Activated CD8-positive, alpha-beta memory T cell treated with anti-CD3 and anti-CD28 coated beads, Interleukin-2, amount 10 ng/mL, durations not matched to agents 7 days and 5 days (primary cell): ENCODE measurements around the gene TAS2R1. TPM values are rescaled to one million over a fixed set of nuclear protein-coding genes. Genes with fewer than 3 reads are reported as not detected.

ENCODE experiments used
- ATAC-seq: fragments of 150-1000 bp; cut with Tn5 transposase; one replicate; pipeline ENCODE4 v1.10.0; 2021; ENCODE audit warnings: moderate library complexity
- CTCF ChIA-PET: fragments of 350-600 bp; sonication (Branson Sonifier 250); formaldehyde crosslinking; loops from one replicate; lab custom pipeline; 2021; ENCODE audit warnings: antibody characterized with exemption; lab: Charles Lee
- DNase-seq: peaks from one replicate; pipeline ENCODE4 v3.0.0-alpha.2; 2020
- H3K27ac Mint-ChIP-seq: one replicate; pipeline ENCODE4 v1.8.0; 2021; ENCODE audit warnings: mild to moderate bottlenecking, mixed read lengths
- H3K27me3 Mint-ChIP-seq: one replicate; pipeline ENCODE4 v1.8.0; 2021; ENCODE audit warnings: mixed read lengths
- H3K36me3 Mint-ChIP-seq: one replicate; pipeline ENCODE4 v1.8.0; 2021; ENCODE audit warnings: mild to moderate bottlenecking, mixed read lengths
- H3K4me1 Mint-ChIP-seq: one replicate; pipeline ENCODE4 v1.8.0; 2021; ENCODE audit warnings: mixed read lengths
- H3K4me3 Mint-ChIP-seq: one replicate; pipeline ENCODE4 v1.8.0; 2021; ENCODE audit warnings: mild to moderate bottlenecking, moderate library complexity, mixed read lengths
- H3K9me3 Mint-ChIP-seq: one replicate; pipeline ENCODE4 v1.8.0; 2022; ENCODE audit warnings: low read depth, mixed read lengths
- total RNA-seq, 2 experiments: library from RNA; stranded (reverse); gene quantifications; one replicate each; pipeline ENCODE4 v1.2.3, GENCODE V29; 2021

TAS2R1 gene
- total RNA-seq, 2 experiments from 2014 or later = not detected

GRCh38 chr5:9641806-9642355, 11.7 kb upstream of the TAS2R1 start:
- DNase-seq (no peak), ATAC-seq (no peak)
- Mint-ChIP-seq H3K4me1 (no peaks in the 10 kb centered on the region), H3K27me3 (no peaks in the 10 kb centered on the region), H3K4me3 (no peak overlapping the region), H3K9me3 (peaks cover 10% of the 10 kb centered on the region), H3K27ac (no peak overlapping the region), H3K36me3 (no peaks in the 10 kb centered on the region)
- CTCF ChIA-PET = no interaction called here

DNA sequence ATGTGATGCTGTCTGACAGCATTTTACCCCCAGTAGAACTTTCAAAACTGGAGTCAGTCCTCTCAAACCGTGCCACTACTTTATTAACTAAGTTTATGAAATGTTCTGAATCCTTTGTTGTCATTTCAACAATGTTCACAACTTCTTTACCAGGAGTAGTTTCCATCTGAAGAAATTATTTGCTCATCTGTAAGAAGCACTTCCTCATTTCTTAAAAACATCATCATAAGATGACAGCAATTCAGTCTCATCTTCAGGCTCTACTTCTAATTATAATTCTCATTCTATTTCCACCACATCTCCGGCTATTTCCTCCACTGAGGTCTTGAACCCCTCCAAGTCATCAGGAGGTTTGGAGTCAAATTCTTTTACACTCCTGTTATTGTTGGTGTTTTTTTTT, 2.3 kb upstream of the TAS2R1 start:
- Mint-ChIP-seq H3K27ac (no peak overlapping the region), H3K4me3 (no peak overlapping the region), H3K9me3 (peaks cover 14% of the 10 kb centered on the region), H3K27me3 (no peaks in the 10 kb centered on the region), H3K36me3 (no peaks in the 10 kb centered on the region), H3K4me1 (no peaks in the 10 kb centered on the region)
- DNase-seq (no peak), ATAC-seq (no peak)
- CTCF ChIA-PET = no interaction called here

DNA sequence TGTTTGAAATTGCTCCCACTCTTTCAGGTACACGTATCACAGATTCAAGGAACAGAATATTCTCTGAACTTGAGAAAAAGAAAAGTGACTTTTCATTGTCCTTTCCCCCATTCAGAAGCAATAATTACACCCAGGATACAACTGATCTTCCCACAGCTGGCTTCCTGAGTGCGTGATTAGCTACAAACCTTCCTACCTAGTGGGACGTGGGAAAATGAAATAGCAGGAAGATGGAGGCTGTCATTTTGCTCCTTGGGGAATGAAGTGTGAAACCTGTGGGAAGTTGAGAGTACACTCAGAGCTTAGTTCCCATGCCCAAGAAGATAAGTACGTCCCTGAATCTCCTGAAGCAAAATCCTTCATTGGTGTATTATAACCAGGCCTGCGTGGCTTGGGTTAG, 2.6 kb downstream of the TAS2R1 start:
- H3K27me3 Mint-ChIP-seq = no peaks in the 10 kb centered on the region
- no peak overlapping the region for H3K4me3 Mint-ChIP-seq
- ATAC-seq (no peak), DNase-seq (no peak)
- CTCF ChIA-PET = no interaction called here
- no peaks in the 10 kb centered on the region for H3K4me1 Mint-ChIP-seq
- H3K36me3 Mint-ChIP-seq = no peaks in the 10 kb centered on the region
- no peak overlapping the region for H3K27ac Mint-ChIP-seq
- H3K9me3 Mint-ChIP-seq = peaks cover 13% of the 10 kb centered on the region

DNA sequence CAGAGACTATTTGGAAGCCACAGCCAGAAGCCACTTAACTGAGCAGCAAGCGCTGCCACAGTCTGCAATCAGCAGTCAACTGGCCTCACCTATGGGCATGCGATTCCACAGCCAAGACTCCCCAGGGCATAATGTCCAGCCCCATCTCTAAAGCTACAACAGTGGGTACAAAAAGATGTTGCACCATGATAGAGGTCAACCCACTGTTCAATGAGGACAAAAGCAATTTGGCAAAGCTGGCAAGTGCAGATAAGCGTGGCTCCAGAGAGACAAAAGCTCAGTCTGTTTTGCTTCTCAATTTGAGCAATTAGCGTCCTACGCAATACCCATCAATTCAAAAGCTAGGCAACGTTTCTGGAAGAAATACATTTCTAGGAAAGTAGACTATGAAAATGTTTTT, 3.2 kb downstream of the TAS2R1 start:
- Mint-ChIP-seq H3K4me3 (no peak overlapping the region), H3K4me1 (no peaks in the 10 kb centered on the region), H3K36me3 (no peaks in the 10 kb centered on the region), H3K27me3 (no peaks in the 10 kb centered on the region), H3K9me3 (peaks cover 13% of the 10 kb centered on the region), H3K27ac (no peak overlapping the region)
- CTCF ChIA-PET = no interaction called here
- ATAC-seq (no peak), DNase-seq (no peak)

GRCh38 chr5:9625731-9626130, 4.4 kb downstream of the TAS2R1 start:
- DNase-seq (no peak), ATAC-seq (no peak)
- Mint-ChIP-seq H3K9me3 (peaks cover 13% of the 10 kb centered on the region), H3K27ac (no peak overlapping the region), H3K4me3 (no peak overlapping the region), H3K36me3 (no peaks in the 10 kb centered on the region), H3K27me3 (no peaks in the 10 kb centered on the region), H3K4me1 (no peaks in the 10 kb centered on the region)
- CTCF ChIA-PET = no interaction called here

DNA sequence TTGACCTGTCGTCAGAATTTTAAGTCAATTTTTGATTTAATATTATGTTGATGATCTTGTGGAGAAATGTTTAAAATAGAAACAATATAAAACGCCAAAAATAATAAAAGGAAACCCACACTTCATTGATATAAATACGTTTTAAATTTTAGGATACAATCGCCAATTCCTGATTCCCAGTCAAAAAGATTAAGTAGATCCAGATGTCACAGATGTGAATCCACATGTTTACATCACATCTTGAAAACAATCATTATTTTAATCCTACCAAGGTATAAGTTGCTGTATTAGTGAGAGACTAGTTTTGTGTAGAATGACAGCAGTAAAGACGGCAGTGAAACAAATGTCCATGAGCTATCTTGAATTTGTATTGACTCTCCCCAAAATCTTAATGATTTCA, 4.9 kb downstream of the TAS2R1 start:
- Mint-ChIP-seq H3K27me3 (no peaks in the 10 kb centered on the region), H3K4me3 (no peak overlapping the region), H3K36me3 (no peaks in the 10 kb centered on the region), H3K27ac (no peak overlapping the region), H3K9me3 (peaks cover 13% of the 10 kb centered on the region), H3K4me1 (no peaks in the 10 kb centered on the region)
- DNase-seq (no peak), ATAC-seq (no peak)
- CTCF ChIA-PET = no interaction called here

DNA sequence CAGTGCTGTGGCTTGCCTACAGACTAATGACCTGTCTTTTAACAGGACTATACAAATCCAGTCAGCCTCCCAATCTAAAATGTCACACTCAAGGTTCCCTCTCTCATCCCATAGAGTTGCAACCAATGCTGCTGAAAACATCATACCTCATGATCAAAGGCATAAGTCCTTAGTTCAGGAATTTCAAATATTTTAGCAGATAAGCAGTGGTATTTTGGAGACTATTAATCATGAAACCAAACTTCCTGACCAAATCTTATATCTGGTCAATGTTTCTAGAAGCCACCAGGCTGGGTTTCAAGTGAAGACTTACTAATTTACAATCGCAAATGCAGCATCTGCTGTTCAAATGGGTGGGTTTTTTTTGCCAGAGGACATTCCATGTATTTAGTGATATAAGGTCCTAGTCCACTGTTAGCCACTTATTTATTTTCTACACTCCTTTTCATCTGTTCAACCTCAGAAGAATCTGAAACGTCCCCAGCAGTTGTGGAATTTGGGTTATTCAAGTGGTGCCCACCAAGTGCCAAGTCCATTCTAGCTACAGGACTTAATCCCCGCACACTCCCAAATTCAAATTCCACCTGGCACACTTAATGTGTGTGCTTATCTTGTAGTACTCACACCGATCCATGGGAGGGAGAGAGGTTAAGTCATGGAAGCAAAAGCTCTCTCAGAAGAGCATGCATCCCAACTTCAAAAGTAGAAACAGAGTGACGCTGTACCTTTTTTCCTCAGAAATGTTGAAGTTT, 5.8 kb downstream of the TAS2R1 start:
- no peak for ATAC-seq
- CTCF ChIA-PET = no interaction called here
- Mint-ChIP-seq H3K27ac (no peak overlapping the region), H3K4me1 (no peaks in the 10 kb centered on the region), H3K27me3 (no peaks in the 10 kb centered on the region), H3K36me3 (no peaks in the 10 kb centered on the region), H3K4me3 (no peak overlapping the region), H3K9me3 (peaks cover 10% of the 10 kb centered on the region)
- no peak for DNase-seq

GRCh38 chr5:9623661-9624060, 6.5 kb downstream of the TAS2R1 start:
- Mint-ChIP-seq H3K4me3 (no peak overlapping the region), H3K27me3 (no peaks in the 10 kb centered on the region), H3K27ac (no peak overlapping the region), H3K36me3 (no peaks in the 10 kb centered on the region), H3K9me3 (peaks cover 8% of the 10 kb centered on the region), H3K4me1 (no peaks in the 10 kb centered on the region)
- ATAC-seq = no peak
- CTCF ChIA-PET = no interaction called here
- DNase-seq = no peak

GRCh38 chr5:9622971-9623421, 7.2 kb downstream of the TAS2R1 start:
- no peaks in the 10 kb centered on the region for H3K36me3 Mint-ChIP-seq
- H3K4me3 Mint-ChIP-seq = no peak overlapping the region
- H3K9me3 Mint-ChIP-seq = peaks cover 5% of the 10 kb centered on the region
- DNase-seq (no peak), ATAC-seq (no peak)
- CTCF ChIA-PET = no interaction called here
- H3K27ac Mint-ChIP-seq = no peak overlapping the region
- no peaks in the 10 kb centered on the region for H3K4me1 Mint-ChIP-seq
- no peaks in the 10 kb centered on the region for H3K27me3 Mint-ChIP-seq

DNA sequence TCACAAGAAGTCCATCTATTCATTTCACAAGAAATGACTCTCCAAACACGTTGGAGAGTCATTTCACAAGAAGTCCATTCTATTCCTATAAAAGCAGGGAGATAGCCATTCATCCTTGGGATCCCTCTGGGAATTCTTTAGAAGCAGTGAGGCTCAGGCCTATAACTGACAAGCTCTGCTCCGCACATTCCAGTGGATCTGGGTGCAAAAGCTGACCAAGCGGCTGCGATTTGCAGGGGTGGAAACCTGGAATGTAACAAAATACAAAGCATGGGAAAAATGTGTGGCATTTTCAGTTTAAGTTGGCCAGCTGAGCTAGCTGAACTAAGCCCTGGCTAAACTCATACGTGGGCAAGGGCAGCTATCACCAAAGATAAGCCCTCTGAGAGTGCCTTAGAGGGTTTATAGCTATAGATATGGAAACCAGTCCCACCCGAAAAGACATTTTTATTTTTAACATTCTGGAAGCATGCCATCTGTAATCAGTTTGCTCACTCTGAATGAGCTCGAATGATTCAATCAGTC, 8.7 kb downstream of the TAS2R1 start:
- H3K36me3 Mint-ChIP-seq = no peaks in the 10 kb centered on the region
- ATAC-seq = no peak
- no peak overlapping the region for H3K4me3 Mint-ChIP-seq
- H3K27ac Mint-ChIP-seq = no peak overlapping the region
- no peaks in the 10 kb centered on the region for H3K4me1 Mint-ChIP-seq
- no peaks in the 10 kb centered on the region for H3K27me3 Mint-ChIP-seq
- H3K9me3 Mint-ChIP-seq = peaks cover 5% of the 10 kb centered on the region
- DNase-seq = no peak
- CTCF ChIA-PET = no interaction called here

DNA sequence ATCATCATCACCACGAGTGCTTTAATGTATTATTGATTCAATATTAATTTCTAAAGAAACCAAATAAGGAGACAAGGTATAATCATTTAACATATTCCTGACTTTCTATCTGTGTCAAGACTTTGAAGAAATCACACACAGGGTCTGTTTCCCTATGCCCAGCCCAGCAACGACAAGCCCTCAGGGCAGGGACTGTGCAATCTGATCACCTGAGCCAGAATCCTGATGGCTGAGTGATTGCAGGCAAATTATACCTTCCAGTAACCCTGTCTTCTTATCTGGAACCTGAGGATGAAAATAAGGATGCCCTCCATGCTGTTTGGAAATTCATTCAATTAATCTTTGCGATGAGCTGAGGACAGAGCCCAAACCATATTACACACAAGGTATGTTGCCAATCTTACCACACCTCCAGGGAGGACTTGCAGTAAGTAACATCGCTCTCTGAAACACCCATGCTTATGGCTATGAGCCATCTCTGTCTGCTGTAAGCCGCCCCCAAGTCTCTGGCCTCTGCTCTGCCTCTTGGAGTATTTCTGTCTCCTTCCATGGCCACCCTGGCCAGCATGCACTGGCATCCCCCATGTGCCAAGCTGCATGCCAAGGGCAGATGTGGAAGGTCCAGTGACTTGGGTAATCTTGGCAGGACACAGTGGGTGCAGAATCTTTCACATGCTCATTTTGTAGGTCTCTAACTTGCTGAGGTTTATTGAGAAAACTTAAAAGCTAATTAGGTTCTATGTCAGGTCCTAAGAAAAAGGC, 10.6 kb downstream of the TAS2R1 start:
- no peak for DNase-seq
- H3K36me3 Mint-ChIP-seq = no peaks in the 10 kb centered on the region
- H3K27me3 Mint-ChIP-seq = no peaks in the 10 kb centered on the region
- peaks cover 5% of the 10 kb centered on the region for H3K9me3 Mint-ChIP-seq
- no peak overlapping the region for H3K27ac Mint-ChIP-seq
- no peak overlapping the region for H3K4me3 Mint-ChIP-seq
- CTCF ChIA-PET = no interaction called here
- no peak for ATAC-seq
- H3K4me1 Mint-ChIP-seq = no peaks in the 10 kb centered on the region

GRCh38 chr5:9617739-9618504, 12.2 kb downstream of the TAS2R1 start:
- CTCF ChIA-PET = no interaction called here
- Mint-ChIP-seq H3K4me1 (no peaks in the 10 kb centered on the region), H3K4me3 (no peak overlapping the region), H3K27me3 (no peaks in the 10 kb centered on the region), H3K36me3 (no peaks in the 10 kb centered on the region), H3K27ac (no peak overlapping the region), H3K9me3 (peaks cover 5% of the 10 kb centered on the region)
- DNase-seq = no peak
- no peak for ATAC-seq

DNA sequence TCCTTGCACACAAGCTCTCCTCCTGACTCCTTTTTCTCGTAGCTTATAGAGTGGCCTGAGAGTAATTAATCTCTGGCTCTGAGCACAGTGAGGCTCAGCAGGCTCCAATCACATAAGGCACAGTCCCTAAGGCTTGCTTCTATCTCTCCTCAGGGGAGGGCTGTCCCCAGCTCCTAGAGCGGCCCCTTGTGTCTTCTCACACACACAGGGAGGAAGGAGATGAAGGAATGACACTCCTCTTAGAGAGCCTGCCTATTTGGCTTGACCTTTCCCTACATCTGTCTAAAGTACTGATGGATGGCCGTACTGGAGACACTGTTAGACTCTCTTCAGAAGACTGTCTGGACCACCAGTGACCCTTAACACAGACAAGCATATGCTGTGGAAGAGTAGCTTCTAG, 12.9 kb downstream of the TAS2R1 start:
- Mint-ChIP-seq H3K27me3 (no peaks in the 10 kb centered on the region), H3K9me3 (peaks cover 5% of the 10 kb centered on the region), H3K4me3 (no peak overlapping the region), H3K4me1 (no peaks in the 10 kb centered on the region), H3K36me3 (no peaks in the 10 kb centered on the region), H3K27ac (no peak overlapping the region)
- CTCF ChIA-PET = no interaction called here
- ATAC-seq = no peak
- no peak for DNase-seq
